ENCODE results near the gene CHN2.

The CHN2 gene

DNA sequence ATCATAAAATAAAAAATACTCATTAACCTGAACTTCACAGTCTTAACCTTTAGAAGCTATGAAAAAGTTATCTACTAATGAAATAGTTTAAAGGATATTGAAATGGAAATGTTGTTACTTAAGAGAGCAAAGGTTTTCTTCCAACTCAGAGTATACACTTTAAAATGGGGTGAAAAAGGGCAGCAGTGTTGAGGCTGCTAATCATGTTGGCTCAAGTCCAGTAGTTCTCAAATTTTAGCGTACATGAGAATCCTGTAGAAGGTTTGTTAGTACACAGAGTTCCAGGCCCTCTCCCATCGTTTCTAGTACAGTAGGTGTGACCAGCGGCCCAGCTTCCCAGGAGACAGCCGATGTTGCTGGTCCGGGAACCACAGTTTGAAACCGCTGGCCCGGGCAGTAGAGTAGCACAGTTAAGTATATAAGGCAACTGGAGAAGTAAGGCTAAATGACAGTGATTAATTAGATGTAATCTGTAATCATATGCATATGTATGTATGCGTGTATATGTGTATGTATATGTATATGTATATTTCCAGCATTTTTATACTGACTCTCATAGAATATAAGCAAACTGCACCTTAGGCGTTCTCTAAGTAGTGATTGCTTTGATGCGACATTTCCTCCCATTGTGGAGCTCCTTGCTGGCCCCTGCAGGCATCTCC lies 221.8 kb downstream of the CHN2 start:
- no peak overlapping the region for H3K27ac ChIP-seq
- no peak for DNase-seq (ENCODE audit: low read depth, low spot score)

DNA sequence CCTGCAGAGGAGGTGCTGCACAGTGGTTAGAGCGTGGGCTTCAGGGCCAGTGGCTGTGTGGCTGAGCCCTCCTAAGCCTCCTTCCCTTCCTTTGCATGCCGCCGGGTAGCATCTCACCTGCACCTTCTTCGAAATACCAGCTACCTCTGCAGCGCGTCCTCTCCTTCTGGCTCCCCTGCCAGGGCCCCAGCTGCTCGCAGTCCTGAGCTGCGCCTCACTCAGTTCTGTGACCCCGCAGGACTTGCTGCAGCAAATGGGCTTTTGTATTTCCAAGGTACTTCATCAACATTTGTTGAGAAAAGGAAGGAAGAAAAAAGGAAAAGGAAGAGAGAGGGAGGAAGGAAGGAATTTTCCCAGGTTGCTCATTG lies 222.3 kb downstream of the CHN2 start:
- no peak overlapping the region for H3K27ac ChIP-seq

DNA sequence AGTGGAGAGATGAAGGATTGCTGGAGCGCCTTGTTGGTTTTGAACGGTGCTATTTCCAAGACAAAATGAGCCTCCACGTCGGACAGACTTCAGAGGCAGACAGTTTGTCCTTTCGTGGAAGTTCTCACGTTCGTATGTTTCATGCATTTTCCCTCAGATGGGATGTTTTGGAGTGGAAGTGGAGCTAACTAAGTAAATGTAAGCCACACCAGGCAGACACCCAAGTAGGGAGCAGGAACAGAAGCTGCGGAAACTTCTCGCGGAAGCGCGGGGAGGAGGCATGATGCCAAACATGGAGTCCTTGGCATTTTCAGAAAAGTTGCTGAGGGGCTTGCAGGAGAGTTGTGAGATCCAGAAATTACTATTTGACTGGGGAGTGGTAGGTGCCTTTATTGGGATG lies 223.5 kb downstream of the CHN2 start:
- no peak overlapping the region for H3K27ac ChIP-seq
- DNase-seq (ENCODE audit: low read depth, low spot score) = no peak

More for the DNA sequence above, 222.3 kb downstream of the CHN2 start:
- no peak for DNase-seq (ENCODE audit: low read depth, low spot score)

DNA sequence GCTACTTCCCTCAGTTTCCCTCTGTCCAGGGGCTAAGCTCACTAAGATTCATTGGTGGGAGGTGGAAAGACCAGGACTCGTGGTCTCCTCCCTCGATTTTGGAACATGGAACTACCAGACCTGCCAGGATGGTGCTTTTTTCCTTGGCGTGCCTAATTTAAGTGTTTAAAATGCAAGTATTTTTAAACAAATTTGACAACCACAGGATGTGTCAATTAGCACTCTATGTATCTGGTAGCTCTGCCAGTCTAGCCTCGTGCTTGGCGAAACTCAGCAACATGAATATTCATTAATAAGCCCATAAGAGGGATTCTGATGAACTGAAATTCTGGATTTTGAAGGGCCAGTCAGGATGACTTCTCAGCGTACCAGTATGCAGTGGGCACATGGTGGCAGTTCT lies 224.1 kb downstream of the CHN2 start:
- no peak overlapping the region for H3K27ac ChIP-seq
- DNase-seq (ENCODE audit: low read depth, low spot score) = no peak

DNA sequence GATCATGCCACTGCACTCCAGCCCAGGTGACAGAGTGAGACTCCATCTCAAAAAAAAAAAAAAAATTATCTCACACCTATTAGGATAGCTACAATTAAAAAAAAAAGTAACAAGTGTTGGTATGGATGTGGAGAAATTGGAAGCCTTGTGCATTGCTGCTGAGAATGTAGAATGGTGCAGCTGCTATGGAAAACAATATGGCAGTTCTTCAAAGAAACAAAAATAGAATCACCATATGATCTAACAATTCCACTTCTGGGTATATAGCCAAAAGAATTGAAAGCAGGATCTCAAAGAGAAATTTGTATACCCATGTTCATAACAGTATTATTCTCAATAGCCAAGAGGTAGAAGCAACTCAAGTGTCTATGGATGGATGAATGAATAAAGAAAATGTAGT lies 225.4 kb downstream of the CHN2 start:
- no peak for DNase-seq (ENCODE audit: low read depth, low spot score)

DNA sequence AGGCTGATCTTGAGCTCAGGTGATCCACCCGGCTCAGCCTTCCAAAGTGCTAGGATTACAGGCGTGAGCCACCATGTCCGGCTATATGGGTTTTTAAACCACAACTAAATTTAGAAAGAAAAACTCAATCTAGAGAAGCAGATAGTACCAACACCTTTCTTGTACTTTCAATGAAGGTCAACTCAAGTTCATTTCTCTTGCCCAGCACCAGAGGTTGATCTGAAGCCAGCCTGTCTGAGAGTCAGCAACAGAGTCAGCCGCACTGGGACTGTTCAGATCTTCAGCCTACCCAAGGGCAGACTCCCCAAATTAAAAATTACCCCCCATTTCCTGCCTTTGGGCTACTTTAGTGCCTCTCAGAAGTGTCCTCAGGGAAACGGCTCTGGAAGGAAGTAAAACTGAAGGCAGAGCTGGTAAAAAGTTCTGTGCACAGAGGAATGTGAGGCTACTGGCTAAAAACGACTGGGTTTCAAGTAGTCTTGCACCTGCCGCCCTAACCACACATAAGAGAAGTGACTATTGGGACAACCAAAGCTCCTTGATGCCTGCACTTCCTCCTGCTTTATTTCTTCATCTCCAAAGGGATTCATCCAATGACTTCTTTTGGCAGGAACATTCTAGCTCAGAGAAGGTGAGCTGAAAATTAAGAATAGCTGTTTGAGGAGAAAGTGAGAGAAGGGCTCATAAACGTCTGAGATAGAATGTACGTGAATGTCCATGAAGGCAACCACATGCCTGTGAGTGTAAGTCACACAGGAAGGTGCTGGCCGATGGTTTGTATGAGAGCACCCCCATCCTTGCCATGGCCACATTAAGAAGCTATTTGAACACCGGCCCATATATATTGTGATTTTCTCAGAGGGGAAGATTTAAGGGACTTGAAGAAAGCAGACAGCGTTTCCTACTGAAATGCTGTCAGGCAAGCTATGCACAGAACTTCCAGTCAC lies 226.7 kb downstream of the CHN2 start:
- H3K27ac ChIP-seq = no peak overlapping the region
- DNase-seq (ENCODE audit: low read depth, low spot score) = no peak

More for the DNA sequence above, 225.4 kb downstream of the CHN2 start:
- H3K27ac ChIP-seq = no peak overlapping the region

DNA sequence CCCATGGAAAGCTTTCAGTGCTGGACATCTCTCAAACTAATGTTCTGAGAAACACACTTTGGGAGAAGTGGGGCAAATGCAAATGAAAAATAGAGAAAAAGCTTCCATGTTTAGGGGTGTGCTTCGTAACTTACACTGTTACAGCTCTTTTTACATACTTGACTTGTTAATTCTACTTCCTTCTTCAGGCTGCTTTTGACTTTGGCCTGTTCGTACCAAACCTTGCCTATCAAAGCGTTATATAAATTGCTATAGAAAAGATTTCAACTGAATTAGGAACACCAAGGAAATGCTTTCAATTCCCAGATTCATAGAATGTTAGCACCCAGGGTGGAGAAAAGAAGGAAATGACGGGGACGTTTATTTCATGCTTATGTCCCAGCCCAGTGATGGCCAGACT lies 228.3 kb downstream of the CHN2 start:
- no peak for DNase-seq (ENCODE audit: low read depth, low spot score)
- H3K27ac ChIP-seq = no peak overlapping the region

DNA sequence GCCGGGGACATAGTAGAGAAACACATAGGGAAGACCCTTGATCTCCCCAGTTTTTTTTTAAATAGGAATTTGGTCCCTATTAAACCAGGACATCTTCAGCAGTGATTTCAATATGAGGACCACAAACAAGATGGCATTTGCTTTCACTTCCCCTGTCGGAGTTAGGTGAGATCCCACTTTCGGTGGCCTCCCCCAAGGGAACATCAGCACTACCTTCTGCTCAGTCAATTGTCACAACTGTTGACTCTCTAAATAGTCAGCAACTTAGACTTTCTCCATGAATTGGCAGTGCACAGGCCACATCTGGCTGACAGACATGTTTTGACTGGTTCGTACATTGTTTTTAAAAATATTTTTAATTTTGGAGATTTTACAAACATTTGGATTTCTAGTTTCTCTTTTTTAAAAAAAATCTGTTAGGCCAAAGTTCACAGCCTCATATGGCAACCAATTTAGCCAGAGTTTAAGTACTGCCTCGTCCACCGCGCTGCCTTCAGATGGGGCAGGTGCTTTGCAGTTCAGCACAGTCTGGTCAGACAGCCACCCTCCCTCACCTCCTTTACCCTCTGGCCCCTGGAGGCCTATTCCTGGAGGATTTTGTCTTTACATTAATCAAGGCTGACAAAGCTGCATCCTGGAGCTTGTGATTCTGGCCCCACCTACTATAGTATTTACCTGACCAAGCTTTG lies 229.9 kb downstream of the CHN2 start:
- DNase-seq (ENCODE audit: low read depth, low spot score) = no peak
- H3K27ac ChIP-seq = no peak overlapping the region

DNA sequence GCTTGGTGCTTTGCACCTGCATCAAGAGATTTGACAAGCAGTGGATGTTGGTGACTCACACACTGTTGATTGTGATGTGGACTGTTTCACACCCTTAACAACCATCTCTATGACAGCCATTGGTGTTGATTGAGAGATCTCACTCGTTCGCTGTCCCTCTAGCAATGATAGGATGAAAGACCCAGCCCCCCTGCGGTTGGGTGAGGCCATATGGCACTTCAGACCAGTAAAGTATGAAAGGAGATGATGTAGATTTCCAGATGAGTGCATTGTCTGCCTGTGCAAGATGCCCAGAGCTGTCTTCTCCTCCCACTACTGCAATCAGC lies 230.4 kb downstream of the CHN2 start:
- no peak for DNase-seq (ENCODE audit: low read depth, low spot score)
- H3K27ac ChIP-seq = no peak overlapping the region

DNA sequence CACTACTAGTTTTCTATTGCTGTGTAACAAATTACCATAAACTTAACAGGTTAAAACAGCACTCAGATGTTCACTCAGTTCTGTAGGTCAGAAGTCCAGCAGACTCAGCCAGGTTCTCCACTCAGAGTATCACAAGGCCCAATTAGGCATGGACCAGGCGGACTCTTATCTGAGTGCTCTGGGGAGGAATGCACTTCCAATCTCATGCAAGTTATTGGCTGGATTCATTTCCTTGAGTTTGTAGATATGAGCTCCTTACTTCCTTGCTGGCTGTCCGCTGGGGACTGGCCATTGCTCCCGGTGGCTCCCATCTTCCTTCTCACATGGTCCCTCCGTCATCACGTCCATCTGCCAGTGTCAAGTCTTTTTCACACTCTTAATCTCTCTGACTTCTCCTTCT lies 232.0 kb downstream of the CHN2 start:
- DNase-seq (ENCODE audit: low read depth, low spot score) = no peak
- H3K27ac ChIP-seq = no peak overlapping the region

DNA sequence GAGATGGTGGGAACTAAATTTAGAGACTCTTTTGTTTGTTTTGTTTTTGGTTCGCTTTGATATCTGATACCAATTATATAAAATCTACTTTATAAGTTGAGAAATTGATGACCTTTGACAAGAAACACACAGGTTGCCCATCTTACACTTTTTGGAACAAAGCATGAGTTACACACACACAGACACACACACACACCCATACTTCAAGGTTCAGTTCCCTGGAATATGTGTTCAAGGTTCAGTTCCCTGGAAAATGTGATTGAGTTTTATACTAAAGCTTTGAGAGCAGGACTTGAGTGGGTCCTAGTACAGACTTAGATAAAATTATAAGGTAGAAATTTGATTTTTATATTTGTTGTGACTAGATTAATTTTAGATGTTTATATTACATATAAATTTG lies 234.8 kb downstream of the CHN2 start:
- no peak for DNase-seq (ENCODE audit: low read depth, low spot score)
- no peak overlapping the region for H3K27ac ChIP-seq

DNA sequence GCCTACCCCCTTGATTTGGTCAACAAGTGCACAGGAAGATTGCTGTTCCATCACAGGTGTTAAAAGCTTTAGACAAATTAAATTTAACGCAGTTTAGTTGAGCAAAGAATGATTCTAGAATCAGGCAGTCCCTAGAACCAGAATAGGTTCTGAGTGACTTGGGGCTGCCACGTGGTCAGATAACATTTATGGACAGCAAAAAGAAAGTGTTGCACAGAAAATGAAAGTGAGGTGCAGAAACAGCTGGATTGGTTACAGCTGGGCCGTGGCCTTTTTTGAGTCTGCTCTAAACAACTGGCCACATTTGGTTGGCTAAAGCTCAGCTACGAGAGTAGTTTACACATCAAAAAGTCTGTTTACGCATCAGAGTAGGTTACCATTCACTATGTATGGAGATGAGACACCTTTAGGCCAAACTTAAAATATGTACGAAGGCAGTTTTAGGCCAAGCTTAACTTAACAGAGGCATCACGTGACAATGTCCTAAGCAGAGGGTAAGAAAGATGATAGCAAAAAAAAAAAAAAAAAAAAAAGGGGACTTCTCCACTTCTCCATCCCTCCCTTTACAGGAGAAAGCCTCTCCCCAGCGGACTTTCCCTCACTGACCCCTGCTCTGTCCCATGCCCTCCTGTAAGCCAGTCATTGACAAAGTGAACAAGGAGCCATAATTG lies 235.8 kb downstream of the CHN2 start:
- H3K27ac ChIP-seq = no peak overlapping the region
- no peak for DNase-seq (ENCODE audit: low read depth, low spot score)

DNA sequence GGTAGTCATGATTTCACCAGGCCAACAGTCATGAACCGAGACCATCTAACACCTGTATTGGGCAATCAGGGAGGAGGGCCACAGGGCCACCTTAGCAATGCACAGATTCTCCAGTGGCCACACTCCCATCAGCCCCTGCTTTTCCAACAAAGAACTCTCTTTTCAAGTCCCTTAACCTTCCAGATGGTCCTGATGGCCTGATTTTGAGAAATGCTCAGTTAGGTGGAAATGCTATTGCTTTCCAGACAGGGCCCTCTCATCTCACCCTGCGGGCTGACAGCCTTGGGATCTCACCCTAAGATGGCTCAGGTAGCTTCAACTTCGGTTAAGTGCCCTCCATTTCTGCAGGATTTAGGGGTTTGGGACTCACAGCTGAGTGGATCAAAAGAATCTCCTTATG lies 237.1 kb downstream of the CHN2 start:
- no peak for DNase-seq (ENCODE audit: low read depth, low spot score)
- H3K27ac ChIP-seq = no peak overlapping the region

DNA sequence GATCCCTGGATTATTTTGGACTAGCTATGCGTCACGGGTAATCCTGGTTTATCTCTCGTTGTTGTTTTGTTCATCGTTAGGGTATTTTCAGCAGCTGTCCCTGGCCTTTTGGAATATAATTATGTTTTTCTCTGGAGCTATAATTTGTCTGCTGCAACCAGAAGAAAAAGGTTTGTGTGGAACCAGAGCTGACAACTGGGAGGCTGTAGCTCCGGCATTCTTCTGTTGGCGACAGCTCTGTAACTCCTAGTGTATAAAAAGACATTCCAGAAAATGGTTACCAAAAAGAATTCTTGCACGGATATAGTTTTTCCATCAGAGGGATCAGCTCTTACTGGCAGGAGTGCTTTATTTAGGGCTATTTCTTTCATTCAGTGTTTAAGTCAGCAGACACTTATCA lies 238.1 kb downstream of the CHN2 start:
- no peak overlapping the region for H3K27ac ChIP-seq
- DNase-seq (ENCODE audit: low read depth, low spot score) = no peak

DNA sequence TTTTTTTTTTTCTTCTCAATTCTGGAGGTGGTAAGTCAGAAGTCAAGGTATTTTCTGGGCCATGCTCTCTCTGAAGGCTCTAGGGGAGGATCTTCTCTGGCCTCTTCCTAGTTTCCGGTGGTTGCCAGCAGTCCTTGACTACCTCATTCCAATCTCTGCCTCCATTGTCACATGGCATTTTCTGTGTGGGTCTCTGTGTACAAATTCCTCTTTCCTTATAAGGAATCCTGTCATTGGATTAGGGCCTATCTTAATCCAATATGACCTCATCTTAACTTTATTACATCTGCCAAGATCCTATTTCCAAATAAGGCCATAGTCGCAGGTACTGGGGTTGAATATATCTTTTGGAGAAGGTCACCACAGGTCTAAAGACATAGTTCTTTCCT lies 239.8 kb downstream of the CHN2 start:
- H3K27ac ChIP-seq = no peak overlapping the region
- DNase-seq (ENCODE audit: low read depth, low spot score) = no peak

DNA sequence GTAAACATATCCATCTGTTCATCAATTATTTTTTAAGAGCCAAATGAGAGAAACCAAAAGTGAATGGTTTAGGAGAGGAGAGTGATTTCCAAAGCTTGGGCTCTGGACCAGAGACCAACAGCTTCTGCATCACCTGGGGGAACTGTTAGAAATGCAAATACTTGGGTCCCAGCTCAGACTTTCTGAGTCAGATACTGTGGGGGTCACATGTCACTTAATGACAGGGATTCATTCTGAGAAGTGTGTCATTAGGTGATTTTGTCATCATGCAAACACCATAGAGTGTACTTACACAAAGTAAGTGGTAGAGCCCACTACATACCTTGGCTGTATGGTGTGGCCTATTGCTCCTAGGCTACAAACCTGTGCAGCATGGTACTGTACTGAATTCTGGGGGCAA lies 240.6 kb downstream of the CHN2 start:
- DNase-seq (ENCODE audit: low read depth, low spot score) = no peak
- no peak overlapping the region for H3K27ac ChIP-seq

DNA sequence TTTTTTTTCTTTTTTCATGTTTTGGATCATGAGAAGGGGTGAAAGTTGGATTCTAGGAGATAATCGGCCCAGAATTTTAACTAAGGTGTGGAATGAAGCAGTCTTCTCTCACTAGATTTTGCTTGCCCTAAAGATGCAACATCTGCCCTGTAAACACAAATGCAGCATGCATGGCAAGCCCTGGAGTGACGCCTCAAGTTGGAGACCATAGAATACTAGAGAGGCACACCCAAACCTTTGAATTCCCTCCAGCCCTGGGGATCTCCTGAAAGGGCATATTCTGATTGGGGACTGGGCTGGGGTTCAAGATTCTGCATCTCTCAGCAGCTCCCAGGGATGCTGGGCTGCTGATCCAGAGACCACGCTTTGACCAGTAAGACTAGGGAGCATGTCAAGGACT lies 241.3 kb downstream of the CHN2 start:
- no peak for DNase-seq (ENCODE audit: low read depth, low spot score)
- no peak overlapping the region for H3K27ac ChIP-seq

DNA sequence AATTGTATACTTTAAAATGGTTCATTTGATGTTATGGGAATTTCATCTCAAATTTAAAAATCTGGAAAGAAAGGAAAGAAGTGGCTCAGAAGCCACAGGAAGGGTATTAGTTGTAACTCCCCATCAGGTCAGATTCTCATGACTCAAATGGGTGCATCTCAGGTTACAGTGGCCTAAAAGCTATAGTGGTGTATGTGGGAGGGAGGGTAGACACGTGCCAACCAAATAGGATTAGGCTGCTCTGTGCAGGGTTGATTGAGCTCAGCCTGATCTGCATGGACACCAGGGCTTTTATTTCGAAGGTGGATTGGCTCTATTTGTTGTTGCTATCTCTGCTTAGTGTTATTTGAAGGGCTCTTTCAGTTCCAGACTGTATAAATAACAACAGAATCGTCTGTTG lies 247.6 kb downstream of the CHN2 start:
- H3K27ac ChIP-seq = no peak overlapping the region
- no peak for DNase-seq (ENCODE audit: low read depth, low spot score)

DNA sequence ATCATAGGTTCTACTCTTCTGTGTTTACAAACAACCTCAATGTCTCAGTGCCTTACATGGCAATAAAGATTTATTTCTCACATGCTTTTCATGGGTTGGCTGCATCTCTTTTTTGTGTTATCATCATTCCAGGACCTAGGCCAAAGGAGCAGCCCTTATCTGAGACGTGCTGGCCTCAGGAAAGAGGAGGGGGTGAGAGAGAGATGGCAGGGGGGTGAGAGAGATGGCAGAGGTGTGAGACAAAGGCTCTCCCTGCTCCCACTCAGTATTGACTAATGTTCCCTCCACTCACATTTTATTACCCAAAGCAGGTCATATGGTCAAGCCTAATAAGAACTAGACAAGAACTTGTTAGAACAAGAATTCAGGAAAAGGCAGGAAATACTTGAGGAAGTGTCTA lies 249.0 kb downstream of the CHN2 start:
- peak overlapping the region; percentile 1 for H3K27ac ChIP-seq
- no peak for DNase-seq (ENCODE audit: low read depth, low spot score)

DNA sequence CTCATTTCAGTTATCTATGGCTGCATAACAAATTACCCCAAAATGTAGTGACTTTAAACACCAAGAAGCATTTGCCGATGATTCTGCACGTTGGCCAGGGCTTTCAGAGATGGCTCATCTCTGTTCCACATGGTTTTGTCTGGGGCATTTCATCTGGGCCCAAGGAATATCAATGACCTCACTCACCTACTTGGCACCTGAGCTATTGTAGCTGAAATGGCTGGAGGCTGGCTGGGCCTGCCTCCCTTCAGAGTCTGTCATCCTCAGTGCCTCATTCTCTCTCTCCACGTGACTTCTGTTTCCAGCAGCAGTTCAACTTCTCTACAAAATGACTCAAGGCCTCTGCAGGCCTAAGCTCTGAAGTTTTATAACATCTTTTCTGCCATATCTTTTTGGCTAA lies 249.7 kb downstream of the CHN2 start:
- DNase-seq (ENCODE audit: low read depth, low spot score) = no peak
- H3K27ac ChIP-seq = peak overlapping the region; percentile 1

DNA sequence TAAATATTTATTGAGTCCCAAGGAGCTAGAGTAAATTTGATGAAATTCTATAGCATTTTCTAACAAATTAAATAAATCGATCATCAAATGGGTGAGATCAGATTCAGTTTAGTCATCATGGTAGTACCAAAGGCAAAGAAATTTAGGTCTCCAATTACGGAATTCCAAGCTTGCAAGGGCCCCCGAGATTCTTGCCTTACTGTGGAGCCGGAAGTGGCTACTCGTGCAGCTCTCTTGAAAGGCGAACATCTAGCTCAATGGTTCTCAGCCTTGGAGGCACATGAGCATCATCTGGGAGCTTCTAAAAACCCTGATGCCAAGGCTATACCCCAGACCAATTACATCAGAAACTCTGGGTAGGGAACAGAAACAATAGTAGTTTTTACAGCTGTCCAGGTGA lies 251.2 kb downstream of the CHN2 start:
- no peak overlapping the region for H3K27ac ChIP-seq
- DNase-seq (ENCODE audit: low read depth, low spot score) = no peak
